HFF-Myc (cell line): Measurements from ENCODE around the gene ELL3.
"Not testable (repeated sequence)": the region's sequence is repeated elsewhere in the genome, so short reads cannot be mapped to it uniquely, and the experiment has no call there.

Experiments used
- DNase-seq: peaks from one replicate; pipeline ENCODE4 v3.0.0-alpha.2; 2011; ENCODE audit warnings: low read depth; ENCODE audit errors: extremely low read depth
- H3K4me3 ChIP-seq: replicated peaks from 2 replicates; pipeline ENCODE4 v1.5.1; 2011; ENCODE audit warnings: low read depth, mild to moderate bottlenecking, control low read depth, low read length
- CTCF ChIP-seq: IDR thresholded peaks from 2 replicates; pipeline ENCODE4 v1.5.1; 2012; ENCODE audit warnings: mild to moderate bottlenecking, low read depth, low read length, control low read depth; ENCODE audit errors: missing control alignments

The ELL3 gene

DNA sequence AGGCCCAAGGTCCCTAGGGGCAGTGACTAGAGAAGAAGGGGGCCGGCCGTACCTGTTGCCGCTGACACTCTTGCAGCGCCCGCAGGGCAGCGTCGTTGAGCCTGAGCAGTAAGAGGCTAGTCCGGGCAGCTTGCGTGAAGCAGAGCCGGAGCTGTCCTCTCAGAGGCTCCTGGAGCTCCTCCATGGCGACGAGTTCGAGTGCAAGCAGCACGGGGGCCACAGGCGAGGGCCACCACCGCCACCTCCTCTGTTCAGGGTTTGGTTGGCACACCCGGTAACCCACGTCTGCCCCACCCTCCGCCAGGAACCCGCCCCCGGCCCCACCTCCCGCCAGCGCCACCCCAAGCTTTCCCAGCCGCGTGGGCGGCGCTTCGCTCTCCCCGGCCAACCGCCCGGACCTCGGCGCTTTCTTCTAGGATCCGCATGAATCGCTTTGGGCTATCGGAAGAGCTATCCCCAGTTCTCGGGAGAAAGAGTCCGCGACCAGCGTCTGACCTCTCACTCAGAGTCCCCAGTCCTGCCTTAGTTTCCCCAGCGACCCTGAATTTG lies at the start of gene ELL3:
Gene ELL3 (minus strand): TSS at position 249 of the 549 bp plus-strand sequence. CDS start 65 bp downstream, at position 184.
- no peak for TF ChIP-seq CTCF
- DNase-seq: no peak
- H3K4me3 ChIP-seq: peak within 1 kb of the TSS; percentile 51

GRCh38 chr15:43826029-43826507 lies 49.3 kb upstream of the ELL3 start:
- H3K4me3 ChIP-seq: peak overlapping the region; percentile 70; the same call in 1 of the 2 replicates
- TF ChIP-seq CTCF: no peak
- no peak for DNase-seq

DNA sequence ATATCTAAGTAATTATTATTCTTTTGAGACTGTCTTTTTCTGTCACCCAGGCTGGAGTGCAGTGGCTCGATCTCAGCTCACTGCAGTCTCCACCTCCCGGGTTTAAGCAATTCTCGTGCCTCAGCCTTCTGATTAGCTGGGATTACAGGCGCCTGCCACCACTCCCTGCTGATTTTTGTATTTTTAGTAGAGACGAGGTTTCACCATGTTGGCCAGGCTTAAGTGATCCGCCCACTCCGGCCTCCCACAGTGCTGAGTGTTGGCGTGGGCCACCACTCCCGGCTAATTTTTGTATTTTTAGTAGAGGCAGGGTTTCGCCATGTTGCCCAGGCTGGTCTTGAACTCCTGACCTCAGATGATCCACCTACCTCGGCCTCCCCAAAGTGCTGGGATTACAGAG lies 48.5 kb upstream of the ELL3 start:
- not testable (repeated sequence) for H3K4me3 ChIP-seq, DNase-seq

DNA sequence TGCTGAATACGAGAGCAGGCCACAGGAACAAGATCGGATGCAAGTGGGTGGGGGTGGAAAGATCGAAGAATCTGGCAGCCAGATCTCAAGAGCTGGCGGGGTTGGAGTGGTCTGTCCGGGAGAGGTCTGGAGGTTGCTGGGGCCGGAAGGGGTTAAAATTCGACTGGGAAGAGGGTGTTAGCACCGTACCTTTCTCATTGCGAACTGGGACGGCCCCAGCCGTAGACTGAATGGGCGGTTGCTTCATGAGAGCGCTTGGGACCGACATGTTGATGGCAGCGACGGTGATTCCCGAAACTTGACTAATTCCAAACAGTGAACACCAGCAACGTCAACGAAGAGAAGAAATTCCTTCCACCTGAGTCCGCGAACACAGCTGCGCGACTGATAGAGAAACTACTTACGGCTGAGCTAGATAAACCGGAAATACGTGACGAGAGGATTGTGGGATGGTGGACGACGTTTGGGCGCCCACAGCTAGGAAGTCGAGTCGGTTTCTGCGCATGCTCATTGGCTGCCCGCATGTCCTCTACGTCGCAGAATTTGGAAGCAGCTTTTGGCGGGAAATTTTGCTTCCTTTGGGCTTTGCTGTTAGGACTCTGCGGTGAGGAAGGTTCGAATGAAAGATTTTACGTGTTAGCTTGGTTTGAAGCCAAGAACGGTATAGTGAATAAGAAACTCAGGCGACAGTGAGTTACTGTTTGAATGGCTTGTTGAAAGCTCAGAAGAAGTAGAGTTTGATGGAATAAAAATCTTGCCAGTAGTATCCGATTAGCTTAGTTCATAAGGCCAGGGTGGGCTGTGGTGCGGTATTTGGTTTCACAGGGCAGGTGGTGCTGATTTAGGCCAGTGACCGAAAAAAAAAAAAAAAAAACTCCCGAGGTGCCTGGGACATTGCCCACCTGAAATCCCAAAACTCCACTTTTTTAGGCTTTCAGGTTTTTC lies 47.8 kb upstream of the ELL3 start, which contains the start of gene MFAP1:
Gene MFAP1 (minus strand): TSS at position 389 of the 945 bp plus-strand sequence. CDS start 121 bp downstream, at position 268.
- no peak for TF ChIP-seq CTCF
- peak; percentile 94 for DNase-seq
- peak within 1 kb of the TSS; percentile 87 for H3K4me3 ChIP-seq

DNA sequence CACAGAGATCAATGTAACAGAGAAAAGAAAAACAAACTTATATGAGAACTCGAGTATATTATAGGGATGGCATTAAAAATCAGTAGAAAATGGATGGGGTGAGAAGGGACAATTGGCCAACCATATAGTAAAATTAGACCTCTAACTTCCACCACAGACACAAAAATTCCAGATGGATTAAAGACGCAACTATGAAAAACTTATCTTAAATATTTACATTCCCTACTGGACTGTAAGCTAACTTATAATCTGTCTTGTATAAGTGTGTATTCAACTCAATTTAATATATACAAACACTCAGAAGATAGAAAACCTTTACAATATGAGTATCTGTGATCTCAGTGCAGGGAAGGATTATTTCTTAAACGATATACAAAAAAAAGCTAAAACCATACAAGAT lies 44.7 kb upstream of the ELL3 start:
- no peak overlapping the region for H3K4me3 ChIP-seq
- TF ChIP-seq CTCF: no peak
- no peak for DNase-seq

DNA sequence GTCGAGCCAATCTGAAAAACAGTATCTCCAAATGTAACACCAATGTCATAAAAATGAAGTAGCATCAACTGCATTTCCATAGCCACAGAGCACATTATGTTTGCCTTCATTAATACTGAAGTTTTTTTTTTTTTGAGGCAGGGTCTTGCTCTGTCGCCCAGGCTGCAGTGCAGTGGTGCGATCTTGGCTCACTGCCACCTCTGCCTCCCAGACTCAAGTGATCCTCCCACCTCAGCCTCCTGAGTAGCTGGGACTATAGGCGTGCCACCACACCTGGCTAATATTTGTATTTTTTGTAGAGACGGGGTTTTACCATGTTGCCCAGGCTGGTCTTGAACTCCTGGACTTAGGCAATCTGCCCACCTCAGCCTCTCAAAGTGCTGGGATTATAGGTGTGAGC lies 38.3 kb upstream of the ELL3 start:
- DNase-seq, H3K4me3 ChIP-seq: not testable (repeated sequence)

- no peak for DNase-seq
- TF ChIP-seq CTCF: no peak
- H3K4me3 ChIP-seq: no peak overlapping the region
Measured at GRCh38 chr15:43808960-43809678, 32.4 kb upstream of the ELL3 start.
